ENCODE measurements around the gene FRRS1L.

FRRS1L gene

DNA sequence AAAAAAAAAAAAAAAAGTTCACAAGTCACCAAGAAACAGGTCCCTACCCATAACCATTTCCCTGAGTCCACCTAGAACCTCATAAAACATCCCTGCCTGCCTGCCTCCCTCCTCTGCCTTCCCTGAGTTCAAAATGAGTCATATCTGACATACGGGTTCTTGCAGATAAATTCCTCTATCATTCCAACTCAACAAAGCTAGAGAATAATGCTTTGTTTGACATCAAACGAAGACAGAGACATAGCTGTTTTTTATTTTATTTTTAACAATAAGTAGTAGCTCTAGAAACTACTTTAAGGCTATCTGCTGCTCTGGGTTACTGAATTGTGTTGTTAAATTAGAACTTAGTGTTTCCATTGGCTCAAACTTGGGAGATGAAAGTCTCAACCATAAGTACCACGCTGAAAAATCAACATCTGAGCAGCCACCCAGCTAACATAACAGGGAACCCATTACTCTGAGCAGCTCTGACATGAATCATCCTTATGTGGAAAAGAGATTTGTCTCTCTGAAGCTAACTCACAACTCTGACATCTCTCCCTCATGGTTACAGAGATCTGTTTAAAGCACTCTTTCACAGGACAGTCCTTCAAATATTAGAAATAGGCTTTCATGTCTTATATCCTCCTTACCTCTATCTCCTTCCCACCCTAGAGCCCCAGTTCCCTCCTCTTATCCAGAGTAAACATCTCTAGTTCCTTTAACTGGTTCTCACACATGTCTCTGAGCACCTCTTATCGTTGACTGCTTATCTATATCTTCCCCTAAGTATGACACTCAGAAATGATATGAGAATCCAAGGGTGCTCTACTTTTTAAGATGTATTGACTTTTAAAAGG is 59.4 kb downstream of the FRRS1L start:
- no peak for DNase-seq (ENCODE audit: low read depth in 1 of 2, low spot score in 1 of 2)
- in situ Hi-C loops (cut with HindIII; ENCODE audit: low pct_unique_long_range_greater_than_20kb, low sequenced_read_pairs) = no loop called here
- no peak for TF ChIP-seq JUND (IDR thresholded peaks at IDR 0.05; ENCODE audit: low read depth)

DNA sequence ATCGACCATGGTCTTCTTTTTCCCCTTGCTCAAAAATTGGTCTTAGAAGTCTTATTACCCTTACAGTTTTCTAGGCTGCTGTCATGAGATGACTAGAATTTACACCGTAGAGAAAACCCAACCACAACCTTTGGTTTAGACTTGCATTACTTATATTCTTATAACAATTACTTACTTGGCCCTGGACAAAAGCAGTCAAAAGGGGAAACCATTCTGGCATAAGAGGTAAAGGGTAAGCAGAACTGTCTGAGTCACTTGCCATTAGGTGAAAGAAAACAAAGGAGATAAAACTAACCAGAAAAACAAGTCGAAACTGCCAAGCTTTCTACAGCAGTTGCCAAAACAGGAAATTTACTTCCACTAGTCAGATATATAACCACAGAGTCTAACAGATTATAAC is 65.2 kb downstream of the FRRS1L start:
- in situ Hi-C loops (cut with HindIII; ENCODE audit: low pct_unique_long_range_greater_than_20kb, low sequenced_read_pairs) = no loop called here
- DNase-seq (ENCODE audit: low read depth in 1 of 2, low spot score in 1 of 2) = peak in 1 of 2 experiments; percentile 79

DNA sequence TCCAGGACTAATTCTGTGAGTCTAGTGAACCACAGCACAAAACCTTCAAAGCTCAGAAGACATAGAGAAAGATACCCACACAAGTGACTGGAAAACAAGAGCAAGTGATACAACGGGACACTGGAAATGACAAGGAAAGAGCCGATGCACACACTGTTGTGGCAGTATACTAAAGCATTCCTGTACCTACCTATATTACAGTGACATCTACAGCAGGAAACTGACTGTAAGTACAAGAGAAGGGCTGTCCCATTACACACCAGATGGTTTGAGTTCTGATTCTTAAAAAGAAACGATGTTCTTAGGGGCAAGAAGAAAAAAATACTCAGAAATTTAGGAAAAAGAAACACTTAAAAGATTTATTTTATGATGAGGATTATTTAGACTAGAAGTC is 65.8 kb downstream of the FRRS1L start:
- in situ Hi-C loops (cut with HindIII; ENCODE audit: low pct_unique_long_range_greater_than_20kb, low sequenced_read_pairs) = no loop called here
- no peak for TF ChIP-seq JUND (IDR thresholded peaks at IDR 0.05; ENCODE audit: low read depth)
- peak in 1 of 2 experiments; percentile 15 for DNase-seq (ENCODE audit: low read depth in 1 of 2, low spot score in 1 of 2)

More for the DNA sequence above, 65.2 kb downstream of the FRRS1L start:
- peak; percentile 78 for TF ChIP-seq JUND (IDR thresholded peaks at IDR 0.05; ENCODE audit: low read depth)

DNA sequence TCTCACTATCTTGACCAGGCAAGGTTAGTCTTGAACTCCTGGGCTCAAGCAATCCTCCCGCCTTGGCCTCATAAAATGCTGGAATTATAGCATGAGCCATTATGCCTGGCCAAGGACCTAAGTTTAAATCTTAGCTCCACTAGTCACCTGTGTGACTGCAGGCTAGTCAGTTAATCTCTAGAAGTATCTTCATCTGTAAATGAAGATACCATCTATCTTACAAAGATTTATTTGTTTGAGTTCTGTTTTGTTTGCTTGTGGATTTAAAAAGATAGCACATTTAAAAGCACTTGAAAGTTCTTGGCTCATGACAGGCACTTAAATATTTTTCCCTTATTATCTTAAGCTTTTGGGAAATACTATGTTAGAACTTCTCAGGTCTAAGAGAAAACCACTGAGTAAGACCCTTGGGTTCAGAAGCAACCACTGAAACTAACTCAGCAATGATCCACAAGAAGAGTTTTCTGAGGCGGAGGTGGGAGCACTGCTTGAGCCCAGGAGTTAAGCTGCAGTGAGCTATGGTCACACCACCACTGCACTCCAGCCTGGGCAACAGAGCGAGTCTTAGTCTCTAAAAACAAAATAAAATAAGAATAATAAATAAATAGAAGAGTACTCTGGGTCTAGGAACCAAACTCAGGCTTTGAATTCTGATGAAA is 66.4 kb downstream of the FRRS1L start:
- DNase-seq (ENCODE audit: low read depth in 1 of 2, low spot score in 1 of 2) = peak in 1 of 2 experiments; percentile 28
- peak; percentile 48; the same call in 1 of the 2 replicates for TF ChIP-seq JUND (IDR thresholded peaks at IDR 0.05; ENCODE audit: low read depth)
- in situ Hi-C loops (cut with HindIII; ENCODE audit: low pct_unique_long_range_greater_than_20kb, low sequenced_read_pairs) = no loop called here

DNA sequence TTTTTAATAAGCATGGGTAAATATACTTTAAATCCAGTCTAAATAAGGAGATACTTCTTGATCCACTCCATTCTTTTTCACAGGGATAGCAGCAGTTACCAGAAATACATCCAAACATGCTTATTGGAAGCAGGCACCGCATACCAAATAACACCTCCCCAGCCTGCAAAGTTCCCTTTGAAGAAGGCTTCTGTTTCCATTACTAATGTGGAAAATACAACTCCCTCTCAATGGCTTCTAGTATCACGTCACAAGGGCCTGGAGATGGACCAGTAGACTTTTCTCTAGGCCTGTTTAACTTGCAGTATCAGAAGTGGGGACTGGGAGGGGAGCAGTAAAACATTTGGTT is 68.1 kb downstream of the FRRS1L start:
- no peak for TF ChIP-seq JUND (IDR thresholded peaks at IDR 0.05; ENCODE audit: low read depth)
- in situ Hi-C loops (cut with HindIII; ENCODE audit: low pct_unique_long_range_greater_than_20kb, low sequenced_read_pairs) = no loop called here
- DNase-seq (ENCODE audit: low read depth in 1 of 2, low spot score in 1 of 2) = no peak

DNA sequence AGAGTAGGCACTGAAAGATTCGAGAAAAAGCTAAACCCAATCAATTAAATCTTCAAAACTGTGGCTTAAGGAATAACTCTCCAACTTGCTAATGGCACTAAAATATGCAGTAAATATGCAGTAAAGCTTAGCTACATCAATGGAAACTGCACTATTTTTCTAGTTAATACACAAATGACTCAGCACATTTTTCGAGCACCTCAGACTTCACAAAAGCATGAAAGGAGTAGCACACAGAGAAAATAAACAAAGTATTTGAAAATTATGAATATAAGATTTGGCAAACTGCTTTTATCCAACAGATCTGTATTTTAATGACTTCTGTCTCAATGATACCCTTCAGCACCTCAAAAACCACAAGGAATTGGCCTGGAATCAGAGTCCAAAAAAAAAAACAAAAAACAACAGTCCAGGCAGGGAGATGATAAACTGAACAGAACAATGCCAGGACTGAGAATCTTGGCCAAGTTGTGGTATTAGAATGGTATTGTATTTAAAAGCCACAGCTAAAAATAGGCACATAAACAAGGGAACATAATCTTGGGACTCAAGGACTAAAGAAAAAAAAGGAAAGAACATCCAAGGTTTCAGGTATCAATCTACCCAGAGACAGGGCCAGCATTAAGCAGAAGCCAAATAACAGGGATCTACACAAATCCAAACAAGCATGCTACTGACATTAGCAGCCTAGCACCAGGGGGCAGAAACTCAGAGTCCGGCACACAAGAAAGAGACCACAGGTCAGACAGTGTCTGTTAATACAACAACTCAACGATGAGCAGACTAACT is 68.7 kb downstream of the FRRS1L start:
- in situ Hi-C loops (cut with HindIII; ENCODE audit: low pct_unique_long_range_greater_than_20kb, low sequenced_read_pairs) = no loop called here
- DNase-seq (ENCODE audit: low read depth in 1 of 2, low spot score in 1 of 2) = peak in 1 of 2 experiments; percentile 53
- TF ChIP-seq JUND (IDR thresholded peaks at IDR 0.05; ENCODE audit: low read depth) = no peak

DNA sequence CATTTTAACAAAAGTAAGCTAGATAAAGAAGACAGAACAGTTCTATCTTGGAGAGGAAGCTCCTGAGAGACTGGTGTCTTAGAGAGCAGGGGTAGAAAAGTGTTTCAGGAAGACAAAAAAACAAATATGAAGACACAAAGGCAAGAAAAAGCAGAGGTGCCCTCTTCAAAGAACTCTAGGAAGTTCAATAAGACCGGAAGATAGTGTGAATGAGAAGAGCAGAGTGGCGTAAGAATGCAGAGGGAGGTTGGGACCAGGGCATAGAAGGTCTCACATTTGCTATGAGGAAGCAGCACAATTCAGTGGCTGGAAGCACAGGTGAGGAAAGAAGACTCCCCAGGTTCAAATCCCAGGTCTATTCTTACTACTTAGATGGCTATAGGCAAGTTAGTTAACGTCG is 69.9 kb downstream of the FRRS1L start:
- TF ChIP-seq JUND (IDR thresholded peaks at IDR 0.05; ENCODE audit: low read depth) = no peak
- in situ Hi-C loops (cut with HindIII; ENCODE audit: low pct_unique_long_range_greater_than_20kb, low sequenced_read_pairs) = no loop called here
- DNase-seq (ENCODE audit: low read depth in 1 of 2, low spot score in 1 of 2) = no peak

DNA sequence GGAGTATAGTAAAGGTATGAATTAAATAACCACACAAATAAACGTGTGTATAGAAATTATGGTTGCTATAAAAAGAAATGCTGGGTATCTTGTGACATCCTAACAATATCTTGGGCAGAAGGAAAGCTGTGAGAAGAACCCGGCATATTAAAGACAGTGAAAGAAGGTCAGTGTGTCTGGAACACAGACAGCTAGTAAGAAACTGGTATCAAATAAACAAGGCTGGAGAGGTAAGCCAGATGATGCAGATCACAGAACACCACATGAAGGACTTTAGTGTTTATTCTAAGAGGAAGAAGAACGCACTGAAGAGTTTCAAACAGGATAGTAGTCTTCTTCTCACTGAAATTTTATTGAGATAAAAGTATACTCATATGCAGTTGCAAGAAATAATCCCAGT is 71.7 kb downstream of the FRRS1L start:
- TF ChIP-seq JUND (IDR thresholded peaks at IDR 0.05; ENCODE audit: low read depth) = no peak
- DNase-seq (ENCODE audit: low read depth in 1 of 2, low spot score in 1 of 2) = no peak
- in situ Hi-C loops (cut with HindIII; ENCODE audit: low pct_unique_long_range_greater_than_20kb, low sequenced_read_pairs) = no loop called here

DNA sequence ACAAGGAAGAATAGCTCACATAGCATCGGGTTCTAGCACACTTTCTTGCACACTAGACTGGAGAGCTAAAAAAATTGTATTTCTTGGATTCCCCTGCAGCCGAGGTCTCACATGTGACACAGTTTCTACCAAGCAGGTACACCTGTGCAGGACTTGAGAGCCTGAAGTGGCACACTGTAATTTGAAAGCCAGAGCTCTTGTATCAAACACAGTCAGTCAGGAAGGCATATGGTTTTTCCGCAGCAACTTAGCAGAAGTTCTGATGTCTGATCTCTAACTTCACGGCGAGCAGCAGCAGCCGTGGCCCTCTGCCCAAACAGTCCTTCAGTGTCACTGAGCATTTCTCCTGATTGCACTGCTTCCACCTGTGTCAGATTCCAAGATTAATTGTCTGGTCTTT is 72.8 kb downstream of the FRRS1L start:
- no peak for DNase-seq (ENCODE audit: low read depth in 1 of 2, low spot score in 1 of 2)
- TF ChIP-seq JUND (IDR thresholded peaks at IDR 0.05; ENCODE audit: low read depth) = no peak
- in situ Hi-C loops (cut with HindIII; ENCODE audit: low pct_unique_long_range_greater_than_20kb, low sequenced_read_pairs) = no loop called here

DNA sequence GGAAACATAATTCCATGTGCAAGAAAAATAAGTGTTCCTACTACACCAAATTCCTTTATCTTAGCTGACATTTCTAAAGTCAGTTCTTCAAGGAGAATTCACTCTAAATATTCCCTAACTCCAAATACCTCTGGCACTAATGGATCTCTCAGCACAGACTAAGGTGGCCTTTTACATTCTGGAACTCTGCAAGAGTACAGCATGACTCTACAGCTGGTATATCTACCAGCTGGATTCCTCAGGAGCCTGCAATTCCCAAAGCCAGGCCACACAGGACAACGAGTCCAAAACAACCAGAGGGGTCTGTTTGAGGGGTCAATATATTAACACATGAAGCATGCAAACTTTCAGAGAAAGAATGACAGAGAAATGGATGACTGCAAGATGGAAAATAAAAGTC is 74.5 kb downstream of the FRRS1L start:
- in situ Hi-C loops (cut with HindIII; ENCODE audit: low pct_unique_long_range_greater_than_20kb, low sequenced_read_pairs) = no loop called here
- no peak for TF ChIP-seq JUND (IDR thresholded peaks at IDR 0.05; ENCODE audit: low read depth)

DNA sequence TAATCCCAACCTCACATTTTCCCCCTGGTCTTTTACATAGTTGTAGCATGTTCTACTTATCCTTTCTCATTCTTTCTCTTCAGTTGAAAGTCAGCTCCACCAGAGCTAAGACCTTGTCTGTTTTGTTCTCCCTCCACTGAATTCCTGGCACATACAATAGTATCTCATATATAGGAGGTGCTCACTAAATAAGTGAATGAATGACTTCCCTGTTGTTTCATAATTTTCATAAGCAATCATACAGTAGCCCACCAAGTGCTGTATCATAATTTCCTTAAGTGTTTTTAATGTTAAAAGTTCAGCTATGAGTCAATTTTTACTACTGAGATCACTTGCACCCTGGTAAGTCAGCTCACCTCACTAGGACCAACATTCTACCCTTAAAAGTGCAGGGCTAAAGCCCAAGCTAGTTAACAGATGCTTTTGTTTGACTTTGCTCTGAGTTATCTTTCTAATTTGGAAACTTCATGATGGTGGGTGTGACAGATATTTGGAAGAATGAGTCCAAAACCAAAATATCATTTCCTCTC is 74.9 kb downstream of the FRRS1L start:
- in situ Hi-C loops (cut with HindIII; ENCODE audit: low pct_unique_long_range_greater_than_20kb, low sequenced_read_pairs) = no loop called here
- TF ChIP-seq JUND (IDR thresholded peaks at IDR 0.05; ENCODE audit: low read depth) = no peak
- DNase-seq (ENCODE audit: low read depth in 1 of 2, low spot score in 1 of 2) = no peak

More for the DNA sequence above, 74.5 kb downstream of the FRRS1L start:
- DNase-seq (ENCODE audit: low read depth in 1 of 2, low spot score in 1 of 2) = no peak

DNA sequence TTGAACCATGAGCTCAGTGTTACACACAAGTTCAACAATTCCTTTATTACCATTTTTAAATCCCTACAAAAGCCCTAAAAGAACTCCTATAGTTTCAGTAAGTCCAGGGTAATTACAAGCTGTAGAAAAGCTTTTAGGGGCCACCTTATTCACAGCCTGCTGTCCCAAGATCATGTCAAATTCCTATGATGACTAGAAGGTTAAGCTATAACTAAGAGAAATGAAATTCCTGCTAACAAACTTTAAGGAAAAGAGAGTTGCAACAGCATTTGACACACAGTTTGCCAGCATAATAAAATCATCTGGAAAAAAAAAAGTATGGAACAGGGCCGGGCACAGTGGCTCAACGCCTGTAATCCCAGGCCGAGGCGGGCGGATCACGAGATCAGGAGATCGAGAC is 78.8 kb downstream of the FRRS1L start:
- no peak for TF ChIP-seq JUND (IDR thresholded peaks at IDR 0.05; ENCODE audit: low read depth)
- in situ Hi-C loops (cut with HindIII; ENCODE audit: low pct_unique_long_range_greater_than_20kb, low sequenced_read_pairs) = no loop called here
- no peak for DNase-seq (ENCODE audit: low read depth in 1 of 2, low spot score in 1 of 2)
